Fibroblast of villous mesenchyme (primary cell): ENCODE measurements around the gene MVB12B. TPM values are rescaled to one million over a fixed set of nuclear protein-coding genes. Genes with fewer than 3 reads are reported as not detected.
"Not testable (repeated sequence)": the region's sequence is repeated elsewhere in the genome, so short reads cannot be mapped to it uniquely, and the experiment has no call there.

Experiments
- DNase-seq: peaks from one replicate; pipeline ENCODE4 v3.0.0-alpha.2; 2010; ENCODE audit warnings: low read depth
- H3K4me3 ChIP-seq: 2 replicates; pipeline ENCODE4 v1.5.1; 2011; ENCODE audit warnings: low read depth, mild to moderate bottlenecking, low read length
- CTCF ChIP-seq: IDR thresholded peaks from 2 replicates; pipeline ENCODE4 v1.5.1; 2012; ENCODE audit warnings: low read depth, mild to moderate bottlenecking, low read length; ENCODE audit not compliant: insufficient read depth
- total RNA-seq: library from RNA; depleted of rRNA; stranded (reverse); fragments of >200 nt; gene quantifications from 2 replicates; pipeline ENCODE4 v1.2.3, GENCODE V29; 2012

Gene MVB12B
- total RNA-seq = 3.5 and 4.8 TPM in 2 replicates

- peak within 1 kb of the TSS; percentile 54 for H3K4me3 ChIP-seq
- DNase-seq = peak; percentile 11
Measured at GRCh38 chr9:126326228-126327005, at the start of gene MVB12B. MVB12B (plus strand) TSS chr9:126326829; CDS start chr9:126326930, 101 bp downstream.

GRCh38 chr9:126283799-126284465 is 42.7 kb upstream of the MVB12B start:
- TF ChIP-seq CTCF = no peak
- no peak overlapping the region for H3K4me3 ChIP-seq
- no peak for DNase-seq

More at GRCh38 chr9:126326228-126327005, at the start of gene MVB12B:
- no peak for TF ChIP-seq CTCF

- not testable (repeated sequence) for H3K4me3 ChIP-seq, DNase-seq
Measured at GRCh38 chr9:126285652-126286051, 41.0 kb upstream of the MVB12B start.

GRCh38 chr9:126287166-126287866 is 39.3 kb upstream of the MVB12B start:
- no peak for DNase-seq
- TF ChIP-seq CTCF = no peak
- no peak overlapping the region for H3K4me3 ChIP-seq

GRCh38 chr9:126290871-126291270 is 35.8 kb upstream of the MVB12B start:
- no peak overlapping the region for H3K4me3 ChIP-seq
- no peak for DNase-seq
- no peak for TF ChIP-seq CTCF

GRCh38 chr9:126291925-126292324 is 34.7 kb upstream of the MVB12B start:
- TF ChIP-seq CTCF = no peak
- no peak overlapping the region for H3K4me3 ChIP-seq
- DNase-seq = no peak
